Activated CD8-positive, alpha-beta memory T cell treated with anti-CD3 and anti-CD28 coated beads for 48 hours (primary cell): Measurements from ENCODE around the gene MBTD1.
A peak's percentile ranks its signal among the peaks of the same experiment; 100 is the strongest.
"Not testable (repeated sequence)": the region's sequence is repeated elsewhere in the genome, so short reads cannot be mapped to it uniquely, and the experiment has no call there.

Source experiments
- DNase-seq, 3 experiments: peaks; one replicate each; pipeline ENCODE4 v3.0.0-alpha.2; 2020; ENCODE audit warnings: low read depth in 2 of 3, low spot score in 2 of 3

The MBTD1 gene

DNA sequence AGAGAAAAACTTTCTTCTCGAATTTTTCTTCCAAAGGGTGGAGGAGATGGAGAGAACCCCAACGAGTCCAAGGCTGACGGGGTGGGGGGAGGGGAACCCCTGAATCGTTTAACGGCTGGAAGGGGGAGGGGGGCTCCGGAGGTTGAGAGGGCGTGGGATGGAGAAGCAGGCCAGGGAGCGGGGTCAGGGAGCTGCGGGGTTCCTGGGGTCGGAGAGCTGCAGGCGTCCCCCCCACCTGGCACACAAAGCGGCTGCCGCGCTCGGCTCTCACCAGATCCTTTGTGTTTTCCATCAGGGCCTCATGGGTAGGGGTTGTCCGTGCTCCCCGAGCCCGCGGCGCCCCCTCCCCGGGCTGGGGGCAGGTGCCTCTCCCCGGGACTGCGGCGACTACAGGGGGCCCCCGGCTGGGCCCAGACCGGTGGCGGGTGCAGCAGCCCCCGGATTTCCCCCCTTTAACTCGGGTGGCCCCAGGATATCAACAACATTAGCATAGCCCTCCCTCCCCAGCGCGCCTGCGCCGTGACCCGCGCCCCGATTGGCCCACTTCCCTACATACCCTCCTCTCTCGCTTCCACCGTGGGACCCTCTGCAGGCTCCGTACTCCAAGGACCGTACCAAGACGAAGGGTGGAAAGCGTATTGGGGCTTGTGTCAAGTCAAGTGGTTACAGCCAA is at the start of gene MBTD1:
MBTD1 (minus strand) TSS at position 486 of the 673 bp plus-strand sequence. CDS start 34,888 bp downstream, outside the sequence.
- DNase-seq = peak; percentile 72 to 91 (median 84)

DNA sequence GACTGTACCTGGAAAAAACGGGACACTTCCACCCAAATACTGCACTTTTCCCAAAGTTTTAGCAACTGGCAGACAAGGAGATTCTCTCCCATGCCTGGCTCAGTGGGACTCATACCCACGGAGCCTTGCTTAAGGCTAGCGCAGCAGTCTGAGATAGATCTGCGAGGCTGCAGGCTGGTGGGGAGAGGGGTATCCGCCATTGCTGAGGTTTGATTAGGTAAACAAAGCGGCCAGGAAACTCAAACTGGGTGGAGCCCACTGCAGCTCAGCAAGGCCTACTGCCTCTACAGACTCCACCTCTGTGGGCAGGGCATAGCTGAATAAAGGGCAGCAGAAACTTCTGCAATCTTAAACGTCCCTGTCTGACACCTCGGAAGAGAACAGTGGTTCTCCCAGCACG is 45.3 kb upstream of the MBTD1 start:
- DNase-seq = no peak

DNA sequence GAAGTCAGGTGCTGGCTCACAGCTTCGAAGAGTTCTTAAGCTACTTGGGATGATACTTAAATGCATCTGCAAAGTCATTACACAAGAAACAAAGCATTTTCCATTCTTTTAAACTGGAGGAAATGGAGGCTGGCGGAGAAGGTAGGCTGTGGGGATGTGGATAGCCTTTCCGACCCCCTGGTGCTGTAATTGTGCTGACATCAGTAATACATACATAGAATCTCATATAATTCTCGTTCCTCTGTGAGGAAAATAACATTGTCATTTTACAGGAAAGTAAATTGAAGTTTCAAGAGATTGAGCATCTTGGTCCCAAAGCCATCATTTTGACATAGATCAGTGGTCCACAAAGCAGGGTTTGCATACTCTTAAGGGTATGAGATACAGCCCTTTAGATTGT is 40.0 kb upstream of the MBTD1 start:
- no peak for DNase-seq

DNA sequence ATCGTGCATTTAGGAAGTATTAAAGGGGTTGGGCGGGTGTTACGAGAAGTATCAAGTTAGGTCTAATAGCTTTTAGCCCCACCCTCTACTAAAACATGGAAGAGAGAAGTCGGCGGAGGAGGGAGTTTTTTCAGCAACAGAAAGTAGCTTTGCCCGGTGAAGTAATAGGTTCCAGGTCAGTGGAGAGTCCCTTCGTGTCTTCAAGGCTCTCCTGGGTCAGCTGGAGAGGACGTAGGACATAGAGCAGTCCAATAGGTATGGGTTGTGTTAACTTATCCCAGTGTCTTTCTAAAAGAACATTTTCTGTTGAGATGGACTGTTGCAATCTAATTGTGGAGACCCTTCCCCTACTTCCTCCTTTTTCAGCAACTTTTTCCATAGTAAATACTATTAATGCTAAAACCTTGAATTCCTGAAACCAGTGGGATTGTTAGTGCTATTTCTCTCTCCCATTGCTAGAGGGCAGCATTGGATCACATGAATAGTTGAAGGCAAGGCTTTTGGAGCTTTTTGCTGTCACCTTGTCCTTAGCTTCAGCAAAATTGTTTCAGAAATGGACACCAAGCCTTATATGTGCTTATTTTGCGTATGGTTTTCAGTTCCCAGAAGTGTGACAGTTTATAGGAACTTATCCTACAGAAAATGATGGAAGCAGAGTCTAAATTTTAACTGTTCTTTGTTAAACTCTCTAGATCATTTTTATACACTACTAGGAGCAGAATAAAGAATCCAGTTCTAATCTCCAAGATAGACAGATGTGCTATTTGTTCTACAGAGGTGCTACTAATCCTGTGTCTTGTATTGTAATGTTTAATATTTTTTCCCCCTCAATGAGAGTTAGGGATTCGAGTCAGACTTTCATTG is 38.9 kb upstream of the MBTD1 start:
- no peak for DNase-seq

DNA sequence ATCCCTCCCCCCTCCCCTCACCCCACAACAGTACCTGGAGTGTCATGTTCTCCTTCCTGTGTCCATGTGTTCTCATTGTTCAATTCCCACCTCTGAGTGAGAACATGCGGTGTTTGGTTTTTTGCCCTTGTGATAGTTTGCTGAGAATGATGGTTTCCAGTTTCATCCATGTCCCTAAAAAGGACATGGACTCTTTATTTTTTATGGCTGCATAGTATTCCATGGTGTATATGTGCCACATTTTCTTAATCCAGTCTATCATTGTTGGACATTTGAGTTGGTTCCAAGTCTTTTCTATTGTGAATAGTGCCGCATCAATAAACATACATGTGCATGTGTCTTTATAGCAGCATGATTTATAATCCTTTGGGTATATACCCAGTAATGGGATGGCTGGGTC is 34.5 kb upstream of the MBTD1 start:
- not testable (repeated sequence) for DNase-seq

DNA sequence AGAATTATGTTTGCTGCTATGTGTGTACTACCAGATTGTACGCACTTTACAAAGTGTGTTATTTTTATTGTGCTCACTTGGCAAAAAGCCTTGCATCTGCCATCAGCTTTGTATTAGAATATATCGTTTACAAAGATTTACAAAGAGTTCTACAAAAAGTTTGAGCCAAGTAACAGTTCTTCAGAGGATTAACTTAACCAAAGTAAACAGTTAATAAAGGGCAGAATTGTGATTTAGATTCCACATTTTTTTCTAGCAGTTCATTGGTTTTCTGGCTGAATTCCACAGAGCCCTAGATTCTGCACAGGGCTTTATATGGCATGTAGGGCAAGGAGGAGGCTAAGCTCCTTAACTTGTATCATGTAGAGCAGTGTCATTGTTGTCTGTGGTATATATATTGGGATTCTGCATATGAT is 29.9 kb upstream of the MBTD1 start:
- no peak for DNase-seq

DNA sequence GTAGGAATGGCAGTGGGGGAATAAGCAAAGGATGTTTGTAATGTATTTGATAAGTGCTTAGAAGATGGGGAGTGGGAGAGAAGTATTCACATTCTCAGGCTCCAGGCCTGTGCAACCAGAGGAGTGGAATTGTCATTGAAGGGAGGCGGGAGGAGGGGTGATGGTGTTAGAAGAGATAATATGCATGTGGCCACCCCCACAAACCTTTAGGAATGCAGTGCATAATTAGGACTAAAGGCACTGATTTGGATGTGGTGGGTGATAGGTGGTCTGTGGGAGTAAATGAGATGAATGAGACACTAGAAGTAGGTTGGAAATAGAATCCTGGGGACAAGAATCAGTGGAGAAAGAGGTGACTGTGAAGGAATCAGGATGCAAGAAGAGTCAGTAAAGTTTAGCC is 27.6 kb upstream of the MBTD1 start:
- DNase-seq = no peak

DNA sequence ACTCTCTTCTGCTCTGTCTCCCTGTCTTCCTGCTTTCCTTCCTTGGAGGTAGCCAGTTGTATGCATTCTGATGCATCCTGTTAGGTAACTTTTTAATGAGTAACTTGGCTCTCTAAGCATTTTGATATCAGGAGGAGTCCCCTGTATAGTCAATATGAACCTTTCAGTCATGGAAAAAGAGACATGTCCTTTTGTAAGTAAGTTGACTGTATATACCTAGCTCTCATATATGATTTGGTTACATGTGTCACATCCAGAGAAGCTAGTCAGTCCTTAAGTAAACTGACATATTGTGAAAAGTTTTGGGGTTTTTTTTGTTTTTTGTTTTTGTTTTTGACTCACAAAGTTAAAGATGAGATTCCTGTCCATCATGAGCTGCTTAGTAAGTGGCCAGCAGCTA is 19.3 kb upstream of the MBTD1 start:
- DNase-seq = no peak

DNA sequence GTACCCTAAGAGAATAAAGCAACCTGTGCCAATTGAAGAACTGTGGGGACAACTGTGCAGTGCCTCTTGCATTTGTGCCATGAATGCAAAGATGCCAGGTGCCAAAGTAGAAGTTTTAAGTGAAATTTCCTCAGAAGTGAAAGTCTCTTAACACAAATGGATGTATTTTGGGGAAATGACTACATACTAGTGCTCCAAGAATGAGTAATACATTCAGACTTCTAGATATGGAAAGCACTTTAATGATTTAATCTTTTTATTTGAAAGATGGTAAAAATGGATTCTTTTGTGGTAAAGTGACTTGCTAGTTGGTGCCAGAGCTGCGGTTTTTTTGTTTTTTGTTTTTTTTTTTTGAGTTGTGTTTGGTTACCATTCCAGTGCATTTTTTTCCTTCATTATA is 15.5 kb upstream of the MBTD1 start:
- no peak for DNase-seq

DNA sequence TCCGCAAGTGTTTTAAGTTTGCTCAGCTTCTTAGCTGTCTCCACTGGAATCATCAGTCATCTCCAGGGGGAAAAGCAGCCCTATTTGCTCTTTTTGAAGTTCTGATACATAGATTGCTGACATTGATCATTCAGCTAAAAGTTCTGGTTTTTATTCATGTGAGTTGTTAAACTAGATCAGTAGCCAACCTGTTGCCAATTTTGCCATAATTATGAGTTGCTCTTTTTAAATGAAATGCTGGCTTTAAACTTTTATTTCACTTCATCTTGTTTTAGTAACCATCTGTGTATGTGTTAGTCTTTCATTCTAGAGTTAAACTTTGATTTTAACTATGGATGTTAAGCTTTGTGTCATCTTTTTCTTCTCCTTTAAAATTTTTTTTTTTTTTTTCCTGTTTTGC is 13.0 kb upstream of the MBTD1 start:
- DNase-seq = no peak

DNA sequence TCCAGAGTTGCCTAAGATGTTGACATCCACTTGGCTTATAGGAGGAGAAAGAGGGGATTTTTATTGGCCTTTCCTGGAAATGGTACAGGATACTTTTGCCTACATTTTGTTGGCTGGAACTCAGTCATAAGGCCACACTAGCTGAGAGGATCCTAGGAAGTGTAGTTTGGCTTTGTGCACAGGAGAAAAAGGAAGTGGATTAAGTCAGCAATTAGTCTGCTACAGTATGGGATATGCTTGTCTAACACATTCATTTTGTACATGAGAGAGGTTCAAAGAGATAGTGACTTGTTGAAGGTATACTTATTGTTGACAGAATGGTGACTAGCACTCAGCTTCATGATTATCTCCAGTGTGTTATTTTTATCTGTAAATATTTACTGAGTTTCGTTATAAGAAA is 10.8 kb upstream of the MBTD1 start:
- DNase-seq = no peak

DNA sequence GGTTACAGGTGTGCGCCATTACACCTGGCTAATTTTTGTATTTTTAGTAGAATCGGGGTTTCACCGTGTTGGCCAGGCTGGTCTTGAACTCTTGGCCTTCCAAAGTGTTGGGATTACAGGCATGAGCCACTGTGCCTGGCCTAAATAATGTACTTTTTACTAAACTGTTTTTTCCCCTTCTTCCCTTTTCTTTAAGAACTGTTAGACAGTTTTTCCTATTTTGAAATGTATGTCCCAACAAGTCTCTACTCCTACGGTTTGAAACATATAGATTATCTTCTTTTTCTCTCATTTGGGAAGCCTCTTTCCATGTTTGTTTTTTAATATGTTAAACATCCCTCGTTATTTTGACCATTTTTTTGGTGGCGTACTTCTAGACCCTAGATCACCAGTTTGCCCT is 10.1 kb upstream of the MBTD1 start:
- DNase-seq = no peak

DNA sequence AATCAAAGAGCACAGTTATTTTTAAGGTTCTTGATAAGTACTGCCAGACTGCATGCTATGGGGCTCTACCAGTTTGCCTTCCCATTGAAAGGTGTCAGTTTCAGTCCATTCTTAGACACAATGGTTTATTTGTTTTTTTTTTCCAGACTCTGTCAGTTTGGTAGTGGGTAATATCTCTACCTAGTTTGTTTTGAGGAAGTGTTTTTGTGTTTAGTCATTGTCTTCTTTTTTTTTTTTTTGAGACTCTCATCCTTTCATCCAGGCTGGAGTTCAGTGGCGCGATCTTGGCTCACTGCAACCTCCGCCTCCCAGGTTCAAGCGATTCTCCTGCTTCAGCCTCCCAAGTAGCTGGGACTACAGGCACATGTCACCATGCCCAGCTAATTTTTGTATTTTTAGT is 4.6 kb upstream of the MBTD1 start:
- not testable (repeated sequence) for DNase-seq

DNA sequence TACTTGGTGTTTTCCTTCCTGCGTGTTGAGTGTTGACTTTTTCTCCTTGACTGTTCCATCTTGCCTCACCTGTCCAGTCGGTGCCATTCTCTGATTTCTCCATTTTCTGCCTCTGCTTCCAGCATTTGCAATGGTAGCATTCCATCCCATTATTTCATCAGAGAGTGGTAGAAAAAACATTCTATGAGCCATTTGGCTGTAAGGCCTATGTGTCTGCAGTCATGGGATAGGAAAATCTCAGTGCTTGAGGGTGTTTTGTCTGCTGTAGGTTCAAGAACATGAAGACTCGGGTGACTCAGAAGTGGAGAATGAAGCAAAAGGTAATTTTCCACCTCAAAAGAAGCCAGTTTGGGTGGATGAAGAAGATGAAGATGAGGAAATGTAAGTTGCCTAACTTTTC is 3.2 kb upstream of the MBTD1 start:
- DNase-seq = no peak

DNA sequence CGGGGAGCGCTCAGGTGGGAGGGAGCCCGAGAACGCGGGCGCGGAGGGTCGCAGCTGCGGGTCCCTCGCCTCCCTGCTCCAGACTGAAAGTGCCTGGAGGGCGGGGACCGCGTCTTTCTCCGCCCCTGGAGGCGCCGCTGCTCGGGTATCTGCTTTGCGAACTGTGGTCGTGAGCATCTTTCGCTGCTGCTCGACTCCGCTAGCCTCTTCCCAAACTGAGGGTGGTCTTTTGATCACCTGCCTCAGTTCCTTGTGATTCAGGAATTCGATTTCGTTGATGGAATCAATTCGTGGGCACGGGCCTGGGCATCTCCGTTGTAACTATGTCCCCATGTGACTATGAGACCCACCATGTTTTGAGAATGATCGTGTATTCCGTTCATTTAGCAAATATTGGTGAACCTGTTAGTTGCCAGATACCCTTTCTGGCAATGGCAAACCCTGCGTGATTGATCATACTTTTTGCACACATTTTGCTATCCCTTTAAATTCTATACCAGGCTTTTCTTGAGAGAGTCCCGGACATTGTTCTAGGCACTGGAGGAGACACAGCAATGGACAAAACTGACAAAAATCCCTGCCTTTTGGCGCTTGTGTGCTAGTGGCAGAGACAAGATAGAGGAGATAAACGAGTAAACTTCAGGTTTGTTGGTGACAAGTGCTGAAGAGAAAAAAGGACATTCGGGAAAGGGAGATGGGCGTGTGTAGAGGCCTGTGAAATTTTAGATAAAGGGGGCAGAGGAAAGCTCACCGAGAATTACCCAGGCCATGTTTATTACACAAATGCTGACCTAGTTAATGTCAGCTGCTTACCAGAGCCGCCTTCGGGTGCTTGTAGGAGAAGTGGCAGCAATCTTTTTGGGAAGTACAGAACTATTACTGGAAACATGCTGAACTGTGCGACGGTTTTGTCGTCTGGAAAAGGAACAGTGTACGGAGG is 1.4 kb upstream of the MBTD1 start:
- DNase-seq = no peak

DNA sequence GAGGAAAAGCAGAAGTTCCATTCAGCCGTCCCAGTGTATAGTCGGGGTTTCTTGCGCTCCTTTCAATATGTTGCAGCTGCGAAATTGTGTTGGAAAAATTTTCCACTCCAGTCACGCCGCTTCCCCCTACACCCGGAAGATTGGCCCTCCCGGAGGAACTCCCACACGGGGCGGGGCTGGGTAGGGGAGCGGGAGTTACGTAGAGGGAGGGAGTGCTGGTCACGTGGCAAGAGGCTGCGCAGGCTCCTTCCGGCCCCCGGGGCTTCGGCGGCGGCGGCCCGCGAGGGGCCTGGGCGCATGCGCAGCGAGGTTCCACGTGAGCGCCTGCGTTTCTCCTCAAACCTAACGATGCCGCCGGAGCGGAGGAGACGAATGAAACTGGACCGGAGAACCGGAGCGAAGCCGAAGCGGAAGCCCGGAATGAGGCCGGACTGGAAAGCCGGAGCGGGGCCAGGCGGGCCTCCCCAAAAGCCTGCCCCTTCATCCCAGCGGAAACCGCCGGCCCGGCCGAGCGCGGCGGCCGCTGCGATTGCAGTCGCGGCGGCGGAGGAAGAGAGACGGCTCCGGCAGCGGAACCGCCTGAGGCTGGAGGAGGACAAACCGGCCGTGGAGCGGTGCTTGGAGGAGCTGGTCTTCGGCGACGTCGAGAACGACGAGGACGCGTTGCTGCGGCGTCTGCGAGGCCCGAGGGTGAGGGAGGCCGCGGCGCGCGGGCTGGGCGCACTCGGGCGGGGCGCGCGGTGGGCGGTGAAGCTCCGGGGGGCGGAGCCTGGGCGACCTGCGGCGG is 581 bp upstream of the MBTD1 start, which contains the start of gene UTP18:
UTP18 (plus strand) TSS at position 310 of the 787 bp plus-strand sequence; CDS start at position 349, 39 bp downstream.
- peak; percentile 74 to 93 (median 89) for DNase-seq

DNA sequence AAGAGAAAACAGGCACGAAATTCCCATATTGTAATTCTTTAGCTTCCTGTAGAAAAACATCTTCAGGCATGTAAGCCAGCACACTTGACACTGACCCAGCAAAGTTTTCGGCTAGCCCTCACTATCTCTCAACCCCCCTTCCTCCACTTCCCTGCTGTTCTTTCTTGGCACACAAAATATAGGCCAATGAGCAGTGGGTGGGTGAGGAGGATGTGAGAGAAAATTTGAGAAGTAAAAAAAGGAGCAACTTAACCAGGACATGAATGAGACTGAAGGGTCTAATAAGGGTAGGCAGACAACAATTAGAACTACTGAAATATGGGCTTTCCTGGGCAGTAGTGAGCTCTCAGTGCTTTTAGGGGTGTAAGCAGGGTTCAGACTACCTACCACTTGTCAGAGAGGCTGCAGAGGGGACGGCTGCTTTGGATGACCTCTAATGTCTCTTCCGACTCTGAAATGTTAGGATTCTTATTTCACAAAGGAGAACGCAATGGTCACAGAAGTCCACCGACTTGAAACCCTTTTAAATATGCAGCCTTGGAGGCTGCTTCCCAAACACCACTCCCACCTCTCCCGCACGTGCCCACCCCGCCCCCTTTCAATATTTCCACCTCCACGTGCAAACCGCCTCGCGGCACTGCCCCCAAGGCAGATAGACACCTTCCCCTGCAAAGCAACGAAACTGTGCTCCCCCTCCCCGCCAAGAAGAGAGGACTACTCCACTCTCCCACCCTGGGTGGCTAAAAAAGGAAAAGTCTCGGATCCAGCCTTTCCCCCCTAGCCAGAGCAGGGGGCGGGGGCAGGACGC is 889 bp downstream of the MBTD1 start:
- no peak for DNase-seq

DNA sequence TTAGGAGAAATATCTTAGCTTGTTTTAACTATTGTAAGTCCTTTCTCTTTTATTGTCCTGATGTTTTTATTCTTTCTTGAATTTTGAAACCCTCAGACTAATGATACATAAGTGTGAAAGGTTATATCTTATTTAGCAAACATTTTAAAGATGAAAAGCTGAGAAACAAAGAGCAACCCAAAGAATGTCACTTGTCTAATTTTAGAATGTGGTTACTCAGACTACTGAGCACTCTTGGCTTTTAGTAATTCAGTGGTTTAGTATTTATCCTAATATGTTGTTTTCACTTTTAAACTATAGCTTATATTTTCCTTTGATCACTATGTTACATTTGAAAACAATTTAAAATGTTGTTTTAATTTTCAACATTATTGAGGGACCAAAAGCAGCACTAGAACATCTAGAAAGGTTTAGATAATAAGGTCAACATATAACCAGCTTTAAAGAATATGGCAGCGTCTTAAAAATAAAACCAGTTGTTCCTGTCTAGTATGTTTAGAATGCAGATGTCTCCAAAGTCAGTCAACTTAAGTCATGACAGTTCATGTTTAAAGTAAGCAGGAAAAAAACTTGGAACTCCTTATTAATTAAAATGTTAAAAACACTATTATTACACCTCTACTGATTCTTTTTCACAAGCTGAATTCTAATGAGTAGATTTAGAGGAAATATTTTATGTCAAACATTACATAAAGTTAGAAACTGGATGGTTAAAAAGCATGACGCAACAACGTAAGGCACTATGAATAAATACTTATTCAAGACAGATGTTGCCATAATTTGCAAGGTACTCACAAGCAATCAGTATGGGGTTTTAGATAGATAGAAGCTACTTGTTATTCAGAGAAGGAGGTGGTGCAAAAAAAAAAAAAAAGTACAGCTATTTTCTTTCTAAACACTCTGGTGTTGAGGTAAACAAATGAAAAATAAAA is 2.4 kb downstream of the MBTD1 start:
- DNase-seq = no peak

DNA sequence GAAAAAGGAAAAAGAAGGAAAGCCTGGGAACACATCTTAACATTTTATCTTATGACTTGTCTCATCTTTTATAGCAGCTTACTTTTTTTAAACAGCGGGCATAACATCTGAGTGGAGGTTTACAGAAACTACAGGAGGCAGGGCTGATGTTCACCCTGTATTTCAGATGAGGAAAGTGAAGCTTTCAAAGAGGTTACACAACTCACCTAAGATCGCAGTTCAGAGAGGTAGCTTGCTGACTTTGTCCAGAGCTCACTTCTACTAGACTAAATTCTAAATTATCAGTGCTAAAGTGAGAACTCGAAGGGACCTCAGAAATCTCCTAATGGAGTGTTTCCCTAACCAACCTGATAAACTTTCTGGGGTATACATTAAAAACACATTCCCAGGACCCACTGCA is 3.7 kb downstream of the MBTD1 start:
- DNase-seq = no peak
